Adrenal gland (tissue), 5 donors: ENCODE results near the gene ARX.

Experiments used
- CTCF ChIP-seq, 6 experiments: fragments of 450-650 bp in 4 of 6; fragments of 200-600 bp in 2 of 6; sonication (generic) in 1 of 6; IDR thresholded peaks; 1 replicate in 5 of 6; 2 replicates in 1 of 6; pipeline versions ENCODE4 v1.5.1 to v1.8.0; 2016 to 2021; ENCODE audit warnings: antibody characterized with exemption in 6 of 6, mild to moderate bottlenecking in 2 of 6, moderate library complexity in 1 of 6
- POLR2A ChIP-seq, 2 donors: fragments of 450-650 bp; IDR thresholded peaks; one replicate each; pipeline ENCODE4 v1.6.1; 2017; ENCODE audit warnings: antibody characterized with exemption in 2 of 2, mild to moderate bottlenecking in 2 of 2, moderate library complexity in 1 of 2
- donor health status: DM: no; HTN: no; CAD: no.

- TF ChIP-seq CTCF (IDR thresholded peaks at IDR 0.05): no peak
- no peak for TF ChIP-seq POLR2A (IDR thresholded peaks at IDR 0.05)
These were observed 34.7 kb downstream of the ARX start for GRCh38 chrX:24981030-24981429.
